WTC11 (cell line): ENCODE results near the gene KBTBD8. TPM values are rescaled to one million over a fixed set of nuclear protein-coding genes. Genes with fewer than 3 reads are reported as not detected.

ENCODE experiments used
- ATAC-seq: fragments of 200-7000 bp; cut with Tn5 transposase; 2 replicates; pipeline ENCODE4 v1.10.0; 2021; ENCODE audit warnings: mild to moderate bottlenecking, moderate library complexity
- CTCF ChIA-PET: fragments of 300-600 bp; sonication (Branson Sonifier 250); formaldehyde crosslinking; loops from one replicate; lab custom pipeline; 2021; ENCODE audit warnings: antibody characterized with exemption; lab: Charles Lee
- POLR2A ChIA-PET: fragments of 350-600 bp; sonication (Branson Sonifier 250); formaldehyde crosslinking; loops from one replicate; lab custom pipeline; 2021; ENCODE audit warnings: antibody characterized with exemption; lab: Charles Lee
- DNase-seq: peaks from one replicate; pipeline ENCODE4 v3.0.0; 2021; ENCODE audit warnings: low spot score
- H3K27ac Mint-ChIP-seq: 2 replicates; pipeline ENCODE4 v1.8.0; 2021; ENCODE audit warnings: mixed read lengths
- H3K27me3 Mint-ChIP-seq: 2 replicates; pipeline ENCODE4 v1.8.0; 2021; ENCODE audit warnings: low read depth, mild to moderate bottlenecking, moderate library complexity, mixed read lengths
- H3K36me3 Mint-ChIP-seq: 2 replicates; pipeline ENCODE4 v1.8.0; 2021; ENCODE audit warnings: mixed read lengths
- H3K4me1 Mint-ChIP-seq: 2 replicates; pipeline ENCODE4 v1.8.0; 2022; ENCODE audit warnings: mixed read lengths
- H3K4me3 Mint-ChIP-seq: 2 replicates; pipeline ENCODE4 v1.8.0; 2021; ENCODE audit warnings: mild to moderate bottlenecking, moderate library complexity, mixed read lengths
- H3K9me3 Mint-ChIP-seq: 2 replicates; pipeline ENCODE4 v1.8.0; 2021; ENCODE audit warnings: mixed read lengths
- CBFB ChIP-seq: sonication (generic); formaldehyde crosslinking; IDR thresholded peaks from 2 replicates; pipeline ENCODE4 v1.8.1; 2022; ENCODE audit warnings: mild to moderate bottlenecking, low read depth, missing genetic modification reagents
- ELF4 ChIP-seq: sonication (generic); formaldehyde crosslinking; IDR thresholded peaks from 2 replicates; pipeline ENCODE4 v1.8.1; 2022; ENCODE audit warnings: low read depth, mild to moderate bottlenecking, moderate library complexity, missing genetic modification reagents
- ESRRA ChIP-seq: sonication (generic); formaldehyde crosslinking; IDR thresholded peaks from 2 replicates; pipeline ENCODE4 v1.8.1; 2022; ENCODE audit warnings: mild to moderate bottlenecking, missing genetic modification reagents, borderline replicate concordance
- FOXP1 ChIP-seq: sonication (generic); formaldehyde crosslinking; IDR thresholded peaks from 2 replicates; pipeline ENCODE4 v1.8.0; 2022; ENCODE audit warnings: missing genetic modification reagents, mild to moderate bottlenecking, moderate library complexity, borderline replicate concordance
- NR1H2 ChIP-seq: sonication (generic); formaldehyde crosslinking; IDR thresholded peaks from 2 replicates; pipeline ENCODE4 v1.9.0; 2021; ENCODE audit warnings: mild to moderate bottlenecking, moderate library complexity, missing genetic modification reagents
- NR3C1 ChIP-seq: sonication (generic); formaldehyde crosslinking; conservative IDR thresholded peaks from 2 replicates; pipeline ENCODE4 v1.8.1; 2023; ENCODE audit warnings: low read depth, mild to moderate bottlenecking, missing genetic modification reagents
- RORB ChIP-seq: fragments of 250-450 bp; sonication (Bioruptor Pico); IDR thresholded peaks from 2 replicates; pipeline ENCODE4 v1.9.0; 2021; ENCODE audit warnings: mild to moderate bottlenecking
- SOX15 ChIP-seq: fragments of 250-450 bp; sonication (Bioruptor Pico); IDR thresholded peaks from 2 replicates; pipeline ENCODE4 v1.9.0; 2021; ENCODE audit warnings: mild to moderate bottlenecking
- ZBTB21 ChIP-seq: sonication (generic); formaldehyde crosslinking; IDR thresholded peaks from 2 replicates; pipeline ENCODE4 v1.8.1; 2023; ENCODE audit warnings: mild to moderate bottlenecking, missing genetic modification reagents, borderline replicate concordance
- ZNF263 ChIP-seq: sonication (generic); formaldehyde crosslinking; IDR thresholded peaks from 2 replicates; pipeline ENCODE4 v1.8.1; 2022; ENCODE audit warnings: low read depth, mild to moderate bottlenecking, moderate library complexity, missing genetic modification reagents
- ZNF396 ChIP-seq: fragments of 250-450 bp; sonication (Bioruptor Pico); IDR thresholded peaks from 2 replicates; pipeline ENCODE4 v1.8.0; 2021; ENCODE audit warnings: mild to moderate bottlenecking, moderate library complexity, borderline replicate concordance
- ZNF416 ChIP-seq: fragments of 250-450 bp; sonication (Bioruptor Pico); IDR thresholded peaks from 2 replicates; pipeline ENCODE4 v1.9.0; 2021; ENCODE audit warnings: mild to moderate bottlenecking, inconsistent platforms
- ZNF423 ChIP-seq: fragments of 250-450 bp; sonication (Bioruptor Pico); IDR thresholded peaks from 2 replicates; pipeline ENCODE4 v2.1.2; 2022; ENCODE audit warnings: mild to moderate bottlenecking, moderate library complexity
- total RNA-seq: library from RNA; stranded (reverse); gene quantifications from 3 replicates; pipeline ENCODE4 v1.2.3, GENCODE V29; 2021
- TF ChIP-seq, protein P1 (sequence below): sonication (generic); formaldehyde crosslinking; IDR thresholded peaks from 2 replicates; pipeline ENCODE4 v1.8.1; 2023; ENCODE audit warnings: mild to moderate bottlenecking, missing genetic modification reagents
- TF ChIP-seq, protein P2 (sequence below): sonication (generic); formaldehyde crosslinking; IDR thresholded peaks from 2 replicates; pipeline ENCODE4 v1.8.1; 2022; ENCODE audit warnings: mild to moderate bottlenecking, moderate library complexity, missing genetic modification reagents
- TF ChIP-seq, protein P3 (sequence below): sonication (generic); formaldehyde crosslinking; IDR thresholded peaks from 2 replicates; pipeline ENCODE4 v1.8.1; 2022; ENCODE audit warnings: low read depth, missing genetic modification reagents, borderline replicate concordance
- TF ChIP-seq, protein P4 (sequence below): sonication (generic); formaldehyde crosslinking; IDR thresholded peaks from 2 replicates; pipeline ENCODE4 v1.8.1; 2022; ENCODE audit warnings: missing genetic modification reagents, borderline replicate concordance
- TF ChIP-seq, protein P5 (sequence below): sonication (generic); formaldehyde crosslinking; IDR thresholded peaks from 2 replicates; pipeline ENCODE4 v1.8.0; 2023; ENCODE audit warnings: missing genetic modification reagents

KBTBD8 gene
- total RNA-seq, 1 experiment from 2014 or later = 15.0 TPM

DNA sequence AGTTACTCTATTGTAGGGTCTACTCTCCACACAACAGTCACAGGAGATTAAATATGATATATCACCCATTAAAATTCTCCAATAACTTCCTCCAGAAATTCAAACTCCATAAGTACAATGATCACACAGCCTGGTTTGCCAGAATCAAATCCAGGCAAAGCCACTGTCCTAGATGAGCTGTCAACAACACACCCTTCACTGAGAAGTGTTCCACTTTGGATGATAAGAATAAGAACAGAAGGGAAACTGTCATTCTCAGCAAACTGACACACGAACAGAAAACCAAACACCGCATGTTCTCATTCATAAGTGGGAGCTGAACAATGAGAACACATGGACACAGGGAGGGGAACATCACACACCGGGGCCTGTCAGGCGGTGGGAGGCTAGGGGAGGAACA, 41.4 kb upstream of the KBTBD8 start (continued):
- TF ChIP-seq, protein P1, sequence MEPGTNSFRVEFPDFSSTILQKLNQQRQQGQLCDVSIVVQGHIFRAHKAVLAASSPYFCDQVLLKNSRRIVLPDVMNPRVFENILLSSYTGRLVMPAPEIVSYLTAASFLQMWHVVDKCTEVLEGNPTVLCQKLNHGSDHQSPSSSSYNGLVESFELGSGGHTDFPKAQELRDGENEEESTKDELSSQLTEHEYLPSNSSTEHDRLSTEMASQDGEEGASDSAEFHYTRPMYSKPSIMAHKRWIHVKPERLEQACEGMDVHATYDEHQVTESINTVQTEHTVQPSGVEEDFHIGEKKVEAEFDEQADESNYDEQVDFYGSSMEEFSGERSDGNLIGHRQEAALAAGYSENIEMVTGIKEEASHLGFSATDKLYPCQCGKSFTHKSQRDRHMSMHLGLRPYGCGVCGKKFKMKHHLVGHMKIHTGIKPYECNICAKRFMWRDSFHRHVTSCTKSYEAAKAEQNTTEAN = no peak
- TF ChIP-seq ZNF416 (CRISPR knock-in tag) = no peak

DNA sequence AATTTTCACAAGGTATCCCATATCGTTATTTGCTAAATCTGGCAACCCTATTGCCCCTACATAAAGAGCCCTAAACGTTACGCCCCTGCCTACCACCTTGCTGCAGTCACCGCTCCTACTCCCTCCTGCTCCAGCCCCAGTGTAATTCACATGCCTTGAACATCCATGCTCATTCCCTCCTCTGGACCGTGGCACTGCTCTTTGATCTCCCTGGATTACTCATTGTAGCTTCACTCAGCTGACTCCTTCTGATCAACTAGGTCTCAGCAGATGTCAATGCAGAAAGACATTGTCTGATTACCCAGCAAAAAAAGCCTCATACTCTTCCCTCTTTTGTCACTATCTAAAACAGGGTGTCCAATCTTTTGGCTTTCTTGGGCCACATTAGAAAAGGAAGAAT, 40.7 kb upstream of the KBTBD8 start:
- no peaks in the 10 kb centered on the region for H3K9me3 Mint-ChIP-seq
- no peak overlapping the region for H3K4me3 Mint-ChIP-seq
- no peaks in the 10 kb centered on the region for H3K36me3 Mint-ChIP-seq
- H3K27me3 Mint-ChIP-seq = no peaks in the 10 kb centered on the region
- ChIA-PET CTCF (interaction anchor here (0.8 kb wide), 1 partner anchor 157 kb away, joined by 3 read pairs; no protein-coding TSS in a partner anchor), POLR2A (no interaction called here)
- ATAC-seq (no peak), DNase-seq (no peak)
- H3K4me1 Mint-ChIP-seq = peaks cover 9% of the 10 kb centered on the region
- TF ChIP-seq RORB (no peak), ESRRA (CRISPR knock-in tag) (no peak), NR3C1 (CRISPR knock-in tag) (no peak), SOX15 (no peak)
- TF ChIP-seq, protein P2, sequence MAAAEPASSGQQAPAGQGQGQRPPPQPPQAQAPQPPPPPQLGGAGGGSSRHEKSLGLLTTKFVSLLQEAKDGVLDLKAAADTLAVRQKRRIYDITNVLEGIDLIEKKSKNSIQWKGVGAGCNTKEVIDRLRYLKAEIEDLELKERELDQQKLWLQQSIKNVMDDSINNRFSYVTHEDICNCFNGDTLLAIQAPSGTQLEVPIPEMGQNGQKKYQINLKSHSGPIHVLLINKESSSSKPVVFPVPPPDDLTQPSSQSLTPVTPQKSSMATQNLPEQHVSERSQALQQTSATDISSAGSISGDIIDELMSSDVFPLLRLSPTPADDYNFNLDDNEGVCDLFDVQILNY (CRISPR knock-in tag) = no peak
- TF ChIP-seq, protein P3, sequence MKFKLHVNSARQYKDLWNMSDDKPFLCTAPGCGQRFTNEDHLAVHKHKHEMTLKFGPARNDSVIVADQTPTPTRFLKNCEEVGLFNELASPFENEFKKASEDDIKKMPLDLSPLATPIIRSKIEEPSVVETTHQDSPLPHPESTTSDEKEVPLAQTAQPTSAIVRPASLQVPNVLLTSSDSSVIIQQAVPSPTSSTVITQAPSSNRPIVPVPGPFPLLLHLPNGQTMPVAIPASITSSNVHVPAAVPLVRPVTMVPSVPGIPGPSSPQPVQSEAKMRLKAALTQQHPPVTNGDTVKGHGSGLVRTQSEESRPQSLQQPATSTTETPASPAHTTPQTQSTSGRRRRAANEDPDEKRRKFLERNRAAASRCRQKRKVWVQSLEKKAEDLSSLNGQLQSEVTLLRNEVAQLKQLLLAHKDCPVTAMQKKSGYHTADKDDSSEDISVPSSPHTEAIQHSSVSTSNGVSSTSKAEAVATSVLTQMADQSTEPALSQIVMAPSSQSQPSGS (CRISPR knock-in tag) = no peak
- no peak overlapping the region for H3K27ac Mint-ChIP-seq

DNA sequence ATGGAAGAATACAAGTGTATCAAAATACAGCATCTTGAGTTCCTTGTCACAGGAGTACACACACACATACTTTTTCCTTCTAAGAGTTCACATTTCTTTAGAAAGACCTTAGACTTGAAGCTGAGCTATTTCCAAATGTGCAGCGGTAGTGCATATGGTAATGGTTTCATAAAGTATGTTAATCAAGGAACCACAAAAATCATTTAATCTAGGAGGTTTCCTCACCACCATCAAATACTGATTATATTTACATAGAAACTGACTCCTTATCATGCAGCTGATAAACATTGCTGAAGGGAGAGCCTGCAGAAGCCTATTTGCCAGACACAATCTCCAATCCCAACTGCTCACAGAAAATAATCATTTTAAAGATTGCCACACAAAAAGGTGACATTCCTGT, 40.0 kb upstream of the KBTBD8 start:
- Mint-ChIP-seq H3K27me3 (no peaks in the 10 kb centered on the region), H3K36me3 (no peaks in the 10 kb centered on the region), H3K4me3 (no peak overlapping the region), H3K27ac (no peak overlapping the region), H3K4me1 (peaks cover 15% of the 10 kb centered on the region), H3K9me3 (no peaks in the 10 kb centered on the region)
- TF ChIP-seq ZNF423 (CRISPR knock-in tag) (no peak), ZNF396 (CRISPR knock-in tag) (no peak), ZBTB21 (CRISPR knock-in tag) (no peak), FOXP1 (CRISPR knock-in tag) (no peak), ELF4 (CRISPR knock-in tag) (no peak), ZNF263 (CRISPR knock-in tag) (no peak), CBFB (CRISPR knock-in tag) (no peak), NR1H2 (CRISPR knock-in tag) (no peak)
- TF ChIP-seq, protein P4, sequence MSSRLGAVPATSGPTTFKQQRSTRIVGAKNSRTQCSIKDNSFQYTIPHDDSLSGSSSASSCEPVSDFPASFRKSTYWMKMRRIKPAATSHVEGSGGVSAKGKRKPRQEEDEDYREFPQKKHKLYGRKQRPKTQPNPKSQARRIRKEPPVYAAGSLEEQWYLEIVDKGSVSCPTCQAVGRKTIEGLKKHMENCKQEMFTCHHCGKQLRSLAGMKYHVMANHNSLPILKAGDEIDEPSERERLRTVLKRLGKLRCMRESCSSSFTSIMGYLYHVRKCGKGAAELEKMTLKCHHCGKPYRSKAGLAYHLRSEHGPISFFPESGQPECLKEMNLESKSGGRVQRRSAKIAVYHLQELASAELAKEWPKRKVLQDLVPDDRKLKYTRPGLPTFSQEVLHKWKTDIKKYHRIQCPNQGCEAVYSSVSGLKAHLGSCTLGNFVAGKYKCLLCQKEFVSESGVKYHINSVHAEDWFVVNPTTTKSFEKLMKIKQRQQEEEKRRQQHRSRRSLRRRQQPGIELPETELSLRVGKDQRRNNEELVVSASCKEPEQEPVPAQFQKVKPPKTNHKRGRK = no peak
- TF ChIP-seq, protein P5, sequence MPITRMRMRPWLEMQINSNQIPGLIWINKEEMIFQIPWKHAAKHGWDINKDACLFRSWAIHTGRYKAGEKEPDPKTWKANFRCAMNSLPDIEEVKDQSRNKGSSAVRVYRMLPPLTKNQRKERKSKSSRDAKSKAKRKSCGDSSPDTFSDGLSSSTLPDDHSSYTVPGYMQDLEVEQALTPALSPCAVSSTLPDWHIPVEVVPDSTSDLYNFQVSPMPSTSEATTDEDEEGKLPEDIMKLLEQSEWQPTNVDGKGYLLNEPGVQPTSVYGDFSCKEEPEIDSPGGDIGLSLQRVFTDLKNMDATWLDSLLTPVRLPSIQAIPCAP (CRISPR knock-in tag) = no peak
- ChIA-PET POLR2A (no interaction called here), CTCF (interaction anchor here (1.0 to 1.5 kb wide), 2 partner anchors 14 to 19 kb away, joined by 5 to 9 read pairs; no protein-coding TSS in a partner anchor)
- DNase-seq (no peak), ATAC-seq (no peak)
